ENCODE results near the gene GHRH.

DNA sequence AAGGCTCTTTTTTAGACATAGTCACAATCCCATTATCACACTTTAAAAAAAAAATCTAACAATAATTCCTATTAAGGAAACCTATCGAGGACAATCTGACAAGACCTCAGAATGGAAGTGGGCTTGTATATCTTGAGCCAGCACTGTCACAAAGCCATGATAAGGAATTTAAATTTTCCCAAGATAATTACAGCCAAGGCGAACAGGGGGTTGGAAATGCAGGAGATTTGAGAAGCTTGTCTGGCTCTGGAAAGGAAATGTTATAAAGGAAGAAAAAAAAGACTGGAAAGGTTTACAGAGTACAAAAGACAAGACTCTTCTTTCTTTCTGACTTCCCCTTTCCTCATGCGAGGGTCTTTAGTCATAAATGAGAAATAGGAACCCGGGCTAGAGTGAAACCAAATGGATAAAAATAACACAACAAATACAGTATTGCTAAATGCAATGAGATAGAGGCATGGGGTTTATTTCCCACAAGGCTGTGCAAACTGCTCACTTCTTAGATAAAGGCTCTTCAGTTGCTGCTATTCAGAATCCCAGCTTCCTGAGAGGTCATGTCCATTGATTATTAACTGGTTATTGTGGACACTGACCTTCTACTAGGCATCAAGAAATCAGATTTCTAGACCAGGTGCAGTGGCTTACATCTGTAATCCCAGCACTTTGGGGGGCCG, 13.4 kb upstream of the GHRH start:
- TF ChIP-seq POLR2A (IDR thresholded peaks at IDR 0.05), result no peak
- TF ChIP-seq POLR2AphosphoS5 (IDR thresholded peaks at IDR 0.05; ENCODE audit: insufficient read depth in 1 of 2, low read depth in 1 of 2), result no peak
- TF ChIP-seq CTCF (IDR thresholded peaks at IDR 0.05), result no peak

Data from vagina (tissue), 2 donors.